GM21619 (cell line): ENCODE data around the gene FAM171A1.
"Not testable (repeated sequence)": the region's sequence is repeated elsewhere in the genome, so short reads cannot be mapped to it uniquely, and the experiment has no call there.

Source experiments
- ATAC-seq: cut with Tn5 transposase; IDR thresholded peaks from one replicate; pipeline ENCODE4 v1.9.1; 2021; ENCODE audit not compliant: unreplicated experiment

FAM171A1 gene

GRCh38 chr10:15214237-15214636 lies 156.9 kb downstream of the FAM171A1 start:
- no peak for ATAC-seq

GRCh38 chr10:15213461-15213861 lies 157.6 kb downstream of the FAM171A1 start:
- no peak for ATAC-seq

- no peak for ATAC-seq
Observed at GRCh38 chr10:15211464-15211979, 159.6 kb downstream of the FAM171A1 start.

- no peak for ATAC-seq
Observed at GRCh38 chr10:15210521-15210920, 160.6 kb downstream of the FAM171A1 start.

GRCh38 chr10:15209827-15210509 lies 161.1 kb downstream of the FAM171A1 start:
- ATAC-seq, result peak; percentile 73

GRCh38 chr10:15208221-15208620 lies 162.9 kb downstream of the FAM171A1 start:
- no peak for ATAC-seq

GRCh38 chr10:15207410-15207809 lies 163.7 kb downstream of the FAM171A1 start:
- ATAC-seq, result not testable (repeated sequence)

- ATAC-seq, result no peak
Observed at GRCh38 chr10:15202639-15203038, 168.4 kb downstream of the FAM171A1 start.

GRCh38 chr10:15202301-15202621 lies 168.8 kb downstream of the FAM171A1 start:
- not testable (repeated sequence) for ATAC-seq

- ATAC-seq, result no peak
Observed at GRCh38 chr10:15201589-15202300, 169.3 kb downstream of the FAM171A1 start.

GRCh38 chr10:15200626-15201025 lies 170.5 kb downstream of the FAM171A1 start:
- ATAC-seq, result no peak

- ATAC-seq, result no peak
Observed at GRCh38 chr10:15197911-15198310, 173.2 kb downstream of the FAM171A1 start.

- ATAC-seq, result no peak
Observed at GRCh38 chr10:15197276-15197675, 173.8 kb downstream of the FAM171A1 start.

- ATAC-seq, result no peak
Observed at GRCh38 chr10:15196021-15196834, 174.9 kb downstream of the FAM171A1 start.

GRCh38 chr10:15189133-15189885 lies 181.8 kb downstream of the FAM171A1 start:
- no peak for ATAC-seq

GRCh38 chr10:15188603-15189002 lies 182.5 kb downstream of the FAM171A1 start:
- no peak for ATAC-seq

GRCh38 chr10:15183689-15184481 lies 187.2 kb downstream of the FAM171A1 start:
- no peak for ATAC-seq

GRCh38 chr10:15182540-15183207 lies 188.4 kb downstream of the FAM171A1 start:
- ATAC-seq, result no peak

- no peak for ATAC-seq
Observed at GRCh38 chr10:15181576-15182156, 189.4 kb downstream of the FAM171A1 start.
